GM18502 (cell line): ENCODE data around the gene UGT1A10.

Experiments used
- ATAC-seq: cut with Tn5 transposase; IDR thresholded peaks from one replicate; pipeline ENCODE4 v1.9.1; 2021; ENCODE audit warnings: mild to moderate bottlenecking; ENCODE audit not compliant: unreplicated experiment, poor library complexity

The UGT1A10 gene

DNA sequence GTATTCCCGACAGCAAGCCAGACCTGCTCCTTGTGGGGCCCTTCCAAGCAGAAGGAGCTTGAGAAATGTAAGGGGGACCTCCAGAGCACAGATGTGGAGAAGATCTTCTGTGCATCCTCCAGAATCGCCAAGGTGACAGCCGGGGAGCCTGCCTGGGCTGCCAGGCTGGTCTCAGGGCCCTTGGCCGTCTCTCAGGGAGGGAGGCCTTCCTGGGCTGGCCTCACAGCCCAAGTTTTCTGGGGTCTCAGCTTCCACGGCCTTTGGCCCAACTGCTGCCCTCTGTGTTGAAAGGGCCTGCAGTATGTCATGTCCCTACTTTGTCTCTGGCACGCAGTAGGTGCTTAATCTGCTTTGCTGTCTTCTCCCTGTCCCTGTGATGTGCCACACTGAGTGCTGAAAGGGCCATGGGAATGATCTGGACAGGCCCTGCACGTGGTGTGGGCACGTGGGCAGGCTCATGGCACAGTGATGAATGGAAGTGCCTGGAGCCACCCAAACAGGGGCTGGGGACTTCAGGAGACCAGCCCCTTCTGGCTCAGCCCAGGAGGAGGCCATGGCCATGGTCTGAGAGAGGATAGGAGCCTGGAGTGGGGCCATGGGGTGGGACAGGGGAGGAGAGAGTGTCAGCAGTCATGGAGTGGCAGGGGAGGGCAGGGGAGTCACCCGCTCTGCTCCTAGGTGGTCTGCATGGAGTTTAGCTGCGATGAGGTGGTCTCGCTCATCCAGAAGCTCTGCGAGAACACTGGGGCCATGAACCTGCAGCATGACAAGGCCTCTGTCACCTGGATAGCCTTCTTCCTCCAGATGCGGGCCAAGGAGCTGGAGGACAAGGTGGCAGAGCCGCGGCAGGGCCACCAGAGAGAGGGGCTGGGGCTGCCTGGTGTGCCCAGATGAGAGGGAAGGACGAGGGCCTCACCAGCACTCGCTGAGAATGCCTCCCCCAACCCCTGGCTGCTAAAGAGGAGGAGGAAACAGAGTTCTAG is 182.7 kb downstream of the UGT1A10 start:
- ATAC-seq = no peak

DNA sequence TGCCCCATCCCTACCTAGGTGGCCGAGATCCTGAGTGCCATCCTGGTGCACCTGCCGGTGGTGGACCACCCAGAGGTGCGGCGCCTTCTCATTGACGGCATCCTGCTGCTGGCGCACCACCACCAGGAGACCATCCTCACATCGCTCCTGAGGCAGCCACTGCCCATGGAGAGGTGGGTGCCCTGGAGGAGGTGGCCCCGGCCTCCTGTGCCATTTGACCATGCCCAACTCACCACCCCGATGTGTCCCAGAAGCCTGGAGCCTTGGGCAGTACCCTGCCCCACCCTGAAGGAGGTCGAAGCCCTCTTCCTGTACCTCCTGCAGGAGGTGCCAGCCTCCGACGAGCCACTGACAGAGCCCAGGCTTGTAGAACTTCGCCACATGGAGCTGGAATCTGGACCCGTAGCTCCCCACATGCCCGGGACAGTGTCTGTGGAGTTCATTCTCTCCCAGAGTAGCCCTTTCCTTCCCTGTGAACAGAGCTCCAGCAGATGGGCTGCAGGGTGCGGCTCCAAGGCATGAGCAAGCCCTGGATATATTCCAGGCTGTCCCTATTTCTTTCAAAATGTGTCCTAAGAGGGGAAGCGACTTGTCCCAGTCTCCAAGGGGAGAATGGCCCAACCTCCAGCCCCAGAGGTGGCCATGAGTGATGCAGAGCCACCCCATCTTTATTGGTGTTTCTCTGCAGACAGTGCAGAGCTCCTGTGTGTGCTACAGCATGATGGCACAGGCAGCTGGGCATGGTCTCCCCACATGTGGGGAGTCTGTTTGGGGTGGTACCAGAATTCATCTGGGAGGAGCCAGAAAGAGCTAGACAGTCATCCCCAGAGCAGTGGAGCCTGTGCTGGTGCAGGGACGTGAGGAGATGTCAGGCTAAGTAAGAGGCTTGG is 183.9 kb downstream of the UGT1A10 start:
- no peak for ATAC-seq

DNA sequence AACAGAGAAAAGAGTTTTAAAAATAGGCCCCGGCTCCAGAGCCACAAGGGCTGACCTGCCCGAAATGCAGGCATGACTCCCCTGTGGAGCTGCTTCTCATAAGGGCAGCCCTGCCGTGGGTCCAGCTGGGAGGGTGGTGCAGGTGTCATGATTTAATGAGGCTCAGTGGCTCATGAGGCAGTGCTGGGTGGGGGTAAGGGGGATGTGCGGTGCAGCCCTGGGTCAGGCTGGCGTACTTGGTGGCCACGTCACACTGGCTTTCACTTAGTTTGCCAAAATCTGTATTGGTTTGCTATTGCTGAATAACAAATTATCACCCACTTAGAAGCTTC is 184.5 kb downstream of the UGT1A10 start:
- ATAC-seq = no peak

DNA sequence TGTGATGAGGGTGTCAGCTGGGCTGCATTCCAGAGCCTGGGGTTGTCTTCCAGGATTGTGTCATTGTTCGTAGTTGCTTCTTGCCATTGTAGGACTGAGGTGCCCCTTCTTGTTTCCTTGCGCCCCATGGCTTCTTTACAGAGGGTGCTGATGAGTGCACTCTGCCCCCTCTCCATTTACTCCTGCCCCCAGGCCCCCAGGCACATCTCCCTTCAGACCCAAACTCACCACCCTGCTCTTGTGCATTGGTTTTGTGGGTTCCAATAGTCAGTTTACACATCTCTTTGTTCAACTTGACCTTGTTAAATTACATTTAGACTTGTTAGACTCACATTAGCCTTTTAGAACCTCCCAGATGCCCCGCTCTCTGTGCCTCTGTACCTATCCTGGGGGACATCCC is 184.9 kb downstream of the UGT1A10 start:
- no peak for ATAC-seq

DNA sequence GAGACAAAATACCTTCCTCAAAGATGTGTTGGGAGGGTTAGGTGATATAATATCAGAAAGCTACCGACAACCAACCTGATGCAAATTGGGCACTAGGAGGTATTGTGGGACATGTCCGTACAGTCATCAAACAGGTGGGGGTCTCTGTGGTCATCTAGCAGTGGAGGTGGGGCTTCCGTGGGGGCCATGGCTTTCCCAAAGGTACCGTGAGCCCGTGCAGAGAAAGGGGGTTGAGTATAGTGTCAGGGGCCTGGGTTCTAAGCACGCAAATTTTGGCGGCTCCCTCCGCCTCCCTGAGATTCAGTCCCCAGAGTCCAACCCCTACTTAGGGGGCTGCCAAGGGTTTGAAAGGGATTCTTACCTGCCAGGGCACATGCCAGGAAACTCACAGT is 185.5 kb downstream of the UGT1A10 start:
- no peak for ATAC-seq

DNA sequence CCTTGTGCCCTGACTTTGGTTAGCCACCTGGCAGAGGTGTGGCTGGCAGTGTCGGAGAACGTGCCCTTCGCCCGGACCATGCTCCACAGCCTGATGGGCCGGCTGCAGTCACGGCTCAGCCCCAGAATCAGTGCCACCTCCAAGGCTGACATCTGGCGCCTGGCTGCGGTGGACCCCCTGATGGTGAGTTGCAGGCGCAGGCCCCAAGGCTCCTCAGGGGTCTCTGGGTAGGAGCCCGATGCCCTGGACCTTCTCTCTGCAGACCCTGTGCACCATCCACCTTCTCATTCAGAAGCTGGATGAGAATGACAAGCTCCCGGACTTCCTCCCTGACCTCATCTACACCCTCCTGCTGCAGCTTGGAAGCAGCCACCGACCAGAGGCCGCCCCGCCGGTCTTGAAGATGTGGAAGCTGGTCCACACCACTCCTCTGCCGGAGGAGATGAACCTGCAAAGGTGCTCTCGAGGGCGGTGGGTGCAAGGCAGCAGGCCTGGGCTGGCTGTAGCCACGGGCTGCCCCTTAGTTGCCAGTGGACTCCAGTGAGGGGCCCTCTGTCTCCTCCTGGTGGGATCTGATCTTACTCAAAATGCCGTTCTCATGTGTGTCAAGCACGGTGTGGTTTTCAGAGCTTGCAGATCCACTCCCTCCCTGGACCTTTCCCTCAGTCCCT is 186.0 kb downstream of the UGT1A10 start:
- ATAC-seq = no peak
